Thoracic aorta (tissue), 2 donors: Measurements from ENCODE around the gene SFT2D2. TPM values are rescaled to one million over a fixed set of nuclear protein-coding genes. Genes with fewer than 3 reads are reported as not detected.

ENCODE experiments used
- ATAC-seq: fragments of 150-250 bp; one replicate; pipeline ENCODE4 v1.8.0; 2017; ENCODE audit warnings: low read depth; ENCODE audit not compliant: insufficient number of reproducible peaks, low FRiP score
- DNase-seq: peaks from one replicate; pipeline ENCODE4 v3.0.0-alpha.2; 2020; ENCODE audit warnings: low spot score
- H3K27ac ChIP-seq, 2 donors: fragments of 200-600 bp; sonication (generic); 1 replicate in 1 of 2; 2 replicates in 1 of 2; pipeline ENCODE4 v1.5.1; 2016; ENCODE audit warnings: mild to moderate bottlenecking in 2 of 2, moderate library complexity in 2 of 2
- H3K27me3 ChIP-seq: fragments of 200-600 bp; sonication (generic); replicated peaks from 2 replicates; pipeline ENCODE4 v1.6.0; 2016; ENCODE audit warnings: mild to moderate bottlenecking; ENCODE audit not compliant: insufficient read depth
- H3K36me3 ChIP-seq: fragments of 200-600 bp; sonication (generic); one replicate; pipeline ENCODE4 v1.5.1; 2016
- H3K4me1 ChIP-seq, 2 donors: fragments of 200-600 bp; sonication (generic); 1 replicate in 1 of 2; 2 replicates in 1 of 2; pipeline versions ENCODE4 v1.5.1 to v1.6.0; 2016; ENCODE audit warnings: low read depth in 2 of 2, mild to moderate bottlenecking in 1 of 2; ENCODE audit not compliant: control insufficient read depth in 1 of 2
- H3K4me3 ChIP-seq: fragments of 200-600 bp; sonication (generic); 2 replicates; pipeline ENCODE4 v1.5.1; 2016; ENCODE audit warnings: mild to moderate bottlenecking
- H3K9me3 ChIP-seq: fragments of 200-600 bp; sonication (generic); 2 replicates; pipeline ENCODE4 v1.5.1; 2016
- CTCF ChIP-seq: fragments of 200-600 bp; sonication (generic); IDR thresholded peaks from one replicate; pipeline ENCODE4 v1.5.1; 2019; ENCODE audit warnings: antibody characterized with exemption
- total RNA-seq, 2 donors: library from RNA; depleted of rRNA; stranded (reverse); fragments of >200 nt; gene quantifications; one replicate each; pipeline versions ENCODE4 v1.1.0 to v1.2.3, GENCODE V29; 2016

Gene SFT2D2
- total RNA-seq, 2 donors from 2014 or later: 65.4 to 124 TPM

- Histone ChIP-seq H3K27me3 (no peaks in the 10 kb centered on the region), H3K27ac (no peak overlapping the region), H3K4me3 (no peak overlapping the region), H3K4me1 (peaks cover 0 to 5% of the 10 kb centered on the region in 2 donors), H3K36me3 (no peaks in the 10 kb centered on the region), H3K9me3 (peaks cover 5% of the 10 kb centered on the region)
- DNase-seq (no peak), ATAC-seq (no peak)
- TF ChIP-seq CTCF: no peak
These were observed 47.8 kb downstream of the SFT2D2 start for GRCh38 chr1:168273575-168273974.

GRCh38 chr1:168279253-168279652, 53.4 kb downstream of the SFT2D2 start:
- no peak for DNase-seq
- no peaks in the 10 kb centered on the region for H3K27me3 ChIP-seq

GRCh38 chr1:168280296-168280927, 54.6 kb downstream of the SFT2D2 start, which contains the start of gene TBX19:
TBX19 (plus strand) TSS chr1:168280877; CDS start chr1:168281091, 214 bp downstream.
- H3K36me3 ChIP-seq: no peaks in the 10 kb centered on the region
- no peaks in the 10 kb centered on the region for H3K27me3 ChIP-seq
- no peak within 1 kb of the TSS for H3K4me3 ChIP-seq
- TF ChIP-seq CTCF: no peak
- peaks cover 1 to 12% of the 10 kb centered on the region in 2 donors for H3K4me1 ChIP-seq
- ATAC-seq (no peak), DNase-seq (no peak)
- peaks cover 5% of the 10 kb centered on the region for H3K9me3 ChIP-seq
- no peak within 1 kb of the TSS for H3K27ac ChIP-seq

More at GRCh38 chr1:168279253-168279652, 53.4 kb downstream of the SFT2D2 start:
- H3K27ac ChIP-seq: no peak overlapping the region
- no peaks in the 10 kb centered on the region for H3K36me3 ChIP-seq
- H3K4me1 ChIP-seq: peaks cover 0 to under 1% of the 10 kb centered on the region in 2 donors
- no peak overlapping the region for H3K4me3 ChIP-seq
- no peak for TF ChIP-seq CTCF
- no peak for ATAC-seq
- peaks cover 5% of the 10 kb centered on the region for H3K9me3 ChIP-seq

DNA sequence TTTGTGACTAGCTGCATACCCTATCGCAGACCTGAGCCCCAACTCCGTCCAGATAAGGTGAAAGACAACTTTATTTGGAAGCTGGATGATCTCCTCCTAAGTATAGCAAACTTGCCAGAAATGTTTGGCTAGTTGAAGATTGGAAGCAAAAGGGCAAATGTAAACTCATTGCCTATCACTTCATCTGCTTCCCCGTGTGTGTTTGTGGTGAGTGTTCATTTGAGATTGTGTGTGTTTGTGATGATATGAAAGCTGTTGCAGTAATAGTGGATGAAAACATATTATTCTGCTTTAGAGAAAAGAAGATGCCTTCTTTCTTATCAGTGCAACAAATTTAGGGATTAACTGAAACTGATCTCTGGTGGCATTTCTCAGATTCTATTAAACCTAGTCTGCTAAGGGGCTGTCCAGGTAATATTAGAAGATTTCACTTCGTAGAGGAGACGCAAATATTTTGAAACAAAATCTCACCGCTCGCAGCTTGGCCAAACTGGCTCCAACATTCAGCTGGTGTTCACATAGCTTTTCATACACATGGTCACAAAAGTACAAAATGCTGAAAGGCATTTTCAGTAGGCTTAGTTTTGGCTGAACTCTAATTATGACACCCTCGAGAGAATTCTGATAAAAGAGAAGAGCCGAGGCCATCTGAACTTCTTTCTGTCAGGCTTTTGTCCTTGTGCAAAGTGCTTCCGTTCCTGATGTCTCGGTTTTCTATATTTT, 56.0 kb downstream of the SFT2D2 start:
- H3K4me1 ChIP-seq: peaks cover 5 to 13% of the 10 kb centered on the region in 2 donors
- ATAC-seq (no peak), DNase-seq (no peak)
- no peak overlapping the region for H3K27ac ChIP-seq
- H3K27me3 ChIP-seq: no peaks in the 10 kb centered on the region
- peaks cover 5% of the 10 kb centered on the region for H3K9me3 ChIP-seq
- no peaks in the 10 kb centered on the region for H3K36me3 ChIP-seq
- TF ChIP-seq CTCF: no peak
- no peak overlapping the region for H3K4me3 ChIP-seq

DNA sequence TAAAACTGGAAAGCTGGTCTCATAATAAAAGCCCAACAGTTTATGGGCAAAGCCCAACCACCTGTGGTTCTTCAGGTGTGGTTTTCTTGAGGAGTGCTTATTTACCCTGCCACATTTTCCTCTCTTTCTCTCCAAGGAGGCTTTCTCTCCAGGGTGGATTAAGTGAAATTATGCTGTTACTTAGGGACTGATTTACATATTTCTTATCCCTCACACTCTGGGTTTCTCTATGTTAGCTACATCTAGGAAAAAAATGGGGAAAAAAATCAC, 59.7 kb downstream of the SFT2D2 start:
- no peak for ATAC-seq
- no peak overlapping the region for H3K27ac ChIP-seq

More for the DNA sequence above, 59.7 kb downstream of the SFT2D2 start:
- Histone ChIP-seq H3K36me3 (no peaks in the 10 kb centered on the region), H3K9me3 (no peaks in the 10 kb centered on the region), H3K27me3 (no peaks in the 10 kb centered on the region), H3K4me1 (peaks cover 5 to 13% of the 10 kb centered on the region in 2 donors), H3K4me3 (no peak overlapping the region)
- TF ChIP-seq CTCF: no peak
- no peak for DNase-seq
